GM12878 (cell line): ENCODE measurements around the gene MED4.

Source experiments
- EP300 ChIP-seq, 2 experiments: fragments of 150-350 bp in 1 of 2; IDR thresholded peaks; 2 replicates each; pipeline ENCODE4 v1.6.1; 2011 to 2012; ENCODE audit warnings: low read depth in 2 of 2, low read length in 2 of 2, borderline replicate concordance in 1 of 2, improper control_type of control experiment in 1 of 2, inconsistent platforms in 1 of 2; ENCODE audit not compliant: control insufficient read depth in 1 of 2
- NFYA ChIP-seq: IDR thresholded peaks from 2 replicates; pipeline ENCODE4 v1.6.1; 2011; ENCODE audit warnings: low read depth, mild to moderate bottlenecking, low read length, improper control_type of control experiment, borderline replicate concordance
- POLR2A ChIP-seq: IDR thresholded peaks from 2 replicates; pipeline ENCODE4 v1.6.1; 2011; ENCODE audit warnings: low read depth, mild to moderate bottlenecking, low read length

DNA sequence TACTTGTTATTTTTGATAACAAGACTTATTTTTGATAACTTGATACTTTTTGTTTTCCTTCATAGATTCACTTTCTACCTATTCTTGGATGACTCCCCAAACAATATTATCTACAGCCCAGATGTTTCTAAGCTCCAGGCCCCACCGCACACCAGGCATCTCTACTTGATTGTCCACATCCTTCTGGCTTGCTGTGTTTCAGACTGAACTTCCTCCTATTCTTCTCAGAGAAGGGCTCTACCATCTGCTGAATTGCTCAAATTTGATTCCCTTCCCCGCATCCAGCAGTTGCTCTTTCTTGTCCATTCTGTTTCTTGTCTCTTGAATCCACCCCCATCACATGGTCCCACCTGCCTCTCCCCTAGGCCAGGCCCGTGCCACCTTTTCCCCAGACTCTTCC, 44.4 kb downstream of the MED4 start:
- TF ChIP-seq POLR2A (no peak), EP300 (IDR thresholded peaks at IDR 0.05; ENCODE audit: borderline replicate concordance in 1 of 2, control insufficient read depth in 1 of 2, low read depth in 2 of 2, low read length in 2 of 2) (no peak), NFYA (no peak)
